ENCODE measurements around the gene CASP10.

Gene CASP10

DNA sequence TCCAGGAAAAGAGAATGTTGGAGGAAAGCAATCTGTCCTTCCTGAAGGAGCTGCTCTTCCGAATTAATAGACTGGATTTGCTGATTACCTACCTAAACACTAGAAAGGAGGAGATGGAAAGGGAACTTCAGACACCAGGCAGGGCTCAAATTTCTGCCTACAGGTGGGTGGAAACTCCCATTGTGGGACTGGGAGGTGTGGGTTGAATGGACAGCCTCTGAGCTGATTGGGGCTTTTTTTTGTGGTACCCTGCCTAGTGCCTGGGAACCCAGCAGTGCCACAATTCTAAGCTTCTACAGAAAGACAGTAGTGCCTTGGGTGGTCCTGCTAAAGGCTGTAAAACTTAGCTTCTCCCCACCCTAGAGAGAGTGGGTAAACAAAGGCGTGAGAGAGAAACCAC, 83.7 kb downstream of the CASP10 start:
- DNase-seq (ENCODE audit: low read depth): no peak
- no peak overlapping the region for H3K4me3 ChIP-seq (ENCODE audit: control insufficient read depth, low read depth, low read length)
- TF ChIP-seq, protein P1, sequence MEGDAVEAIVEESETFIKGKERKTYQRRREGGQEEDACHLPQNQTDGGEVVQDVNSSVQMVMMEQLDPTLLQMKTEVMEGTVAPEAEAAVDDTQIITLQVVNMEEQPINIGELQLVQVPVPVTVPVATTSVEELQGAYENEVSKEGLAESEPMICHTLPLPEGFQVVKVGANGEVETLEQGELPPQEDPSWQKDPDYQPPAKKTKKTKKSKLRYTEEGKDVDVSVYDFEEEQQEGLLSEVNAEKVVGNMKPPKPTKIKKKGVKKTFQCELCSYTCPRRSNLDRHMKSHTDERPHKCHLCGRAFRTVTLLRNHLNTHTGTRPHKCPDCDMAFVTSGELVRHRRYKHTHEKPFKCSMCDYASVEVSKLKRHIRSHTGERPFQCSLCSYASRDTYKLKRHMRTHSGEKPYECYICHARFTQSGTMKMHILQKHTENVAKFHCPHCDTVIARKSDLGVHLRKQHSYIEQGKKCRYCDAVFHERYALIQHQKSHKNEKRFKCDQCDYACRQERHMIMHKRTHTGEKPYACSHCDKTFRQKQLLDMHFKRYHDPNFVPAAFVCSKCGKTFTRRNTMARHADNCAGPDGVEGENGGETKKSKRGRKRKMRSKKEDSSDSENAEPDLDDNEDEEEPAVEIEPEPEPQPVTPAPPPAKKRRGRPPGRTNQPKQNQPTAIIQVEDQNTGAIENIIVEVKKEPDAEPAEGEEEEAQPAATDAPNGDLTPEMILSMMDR (IDR thresholded peaks at IDR 0.05; ENCODE audit: control insufficient read depth, insufficient read depth, low read depth, low read length, missing control alignments): no peak

DNA sequence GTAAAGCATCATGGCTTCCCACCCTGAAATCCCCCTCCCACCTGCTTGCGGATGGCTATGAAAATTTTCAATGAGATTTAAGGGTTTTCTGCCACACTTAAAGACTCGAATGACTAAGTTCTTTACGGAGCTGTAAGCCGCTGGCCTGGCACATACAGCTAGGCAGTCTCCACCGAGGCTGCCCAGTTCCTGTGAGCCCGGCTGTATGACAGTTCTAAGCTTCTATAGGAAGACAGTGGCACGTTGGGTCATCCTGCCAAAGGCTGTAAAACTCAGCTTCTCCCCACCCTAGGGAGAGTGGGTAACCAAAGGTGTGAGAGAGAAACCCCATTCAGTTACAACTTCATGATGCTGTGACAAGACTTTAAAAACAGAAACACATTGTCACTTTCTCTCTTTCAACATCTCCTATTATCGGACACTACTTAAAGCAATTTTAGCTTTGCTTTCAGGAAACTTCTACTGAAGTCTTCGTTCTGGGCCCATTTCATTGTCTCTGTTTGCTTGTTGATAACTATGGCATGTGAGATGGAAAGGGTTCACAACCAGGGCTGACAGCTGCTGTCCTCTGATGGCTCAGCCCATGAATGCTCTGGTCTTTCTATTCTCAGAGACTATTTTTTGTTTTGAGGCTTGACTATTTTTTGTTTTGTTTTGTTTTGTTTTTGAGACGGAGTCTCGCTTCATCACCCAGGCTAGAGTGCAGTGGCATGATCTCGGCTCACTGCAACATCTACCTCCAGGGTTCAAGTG, 84.5 kb downstream of the CASP10 start:
- TF ChIP-seq, protein P1 (IDR thresholded peaks at IDR 0.05; ENCODE audit: control insufficient read depth, insufficient read depth, low read depth, low read length, missing control alignments): no peak
- DNase-seq (ENCODE audit: low read depth): no peak
- no peak overlapping the region for H3K4me3 ChIP-seq (ENCODE audit: control insufficient read depth, low read depth, low read length)

DNA sequence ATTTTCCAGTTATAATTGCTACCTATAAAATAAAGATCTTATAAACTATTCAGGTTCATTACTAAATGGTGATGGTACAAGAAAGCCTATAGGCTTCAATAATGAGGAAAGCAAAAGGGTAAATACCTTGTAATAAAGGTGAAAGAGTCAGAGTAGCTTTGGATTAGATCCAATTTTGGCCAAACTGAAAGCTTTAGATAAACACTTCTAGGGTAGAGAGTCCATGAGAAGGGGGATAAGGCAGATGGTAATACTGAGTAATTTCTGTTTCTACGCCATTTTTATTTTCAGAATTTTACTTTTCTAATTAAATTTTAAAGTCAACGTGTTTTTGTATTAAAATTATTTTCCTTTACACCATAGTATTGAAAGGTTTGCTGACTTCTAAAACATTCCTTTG, 86.8 kb downstream of the CASP10 start:
- H3K4me3 ChIP-seq (ENCODE audit: control insufficient read depth, low read depth, low read length): no peak overlapping the region
- no peak for DNase-seq (ENCODE audit: low read depth)
- TF ChIP-seq, protein P1 (IDR thresholded peaks at IDR 0.05; ENCODE audit: control insufficient read depth, insufficient read depth, low read depth, low read length, missing control alignments): no peak

GRCh38 chr2:201270293-201271001, 87.5 kb downstream of the CASP10 start:
- H3K4me3 ChIP-seq (ENCODE audit: control insufficient read depth, low read depth, low read length): no peak overlapping the region
- no peak for DNase-seq (ENCODE audit: low read depth)
- TF ChIP-seq, protein P1 (IDR thresholded peaks at IDR 0.05; ENCODE audit: control insufficient read depth, insufficient read depth, low read depth, low read length, missing control alignments): no peak

DNA sequence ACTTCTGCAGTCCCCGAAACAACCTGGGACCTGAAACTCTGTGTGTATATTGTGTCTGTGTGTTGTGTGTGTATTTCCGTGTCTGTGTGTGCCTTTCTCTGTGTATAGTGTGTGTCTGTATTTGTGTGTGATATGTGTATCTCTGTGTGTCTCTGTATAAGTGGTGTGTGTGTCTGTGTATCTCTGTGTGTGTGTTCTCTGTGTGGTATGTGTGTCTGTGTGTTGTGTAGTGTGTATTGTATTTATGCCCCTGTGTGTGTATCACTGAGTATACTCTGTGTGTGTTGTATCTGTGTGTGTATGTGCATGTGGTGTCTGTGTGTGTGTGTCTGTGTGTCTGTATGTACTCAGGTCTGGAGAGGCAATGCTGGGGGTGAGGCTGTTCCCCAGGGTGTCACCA, 89.0 kb downstream of the CASP10 start:
- no peak overlapping the region for H3K4me3 ChIP-seq (ENCODE audit: control insufficient read depth, low read depth, low read length)
- DNase-seq (ENCODE audit: low read depth): no peak
- TF ChIP-seq, protein P1 (IDR thresholded peaks at IDR 0.05; ENCODE audit: control insufficient read depth, insufficient read depth, low read depth, low read length, missing control alignments): no peak

- H3K4me3 ChIP-seq (ENCODE audit: control insufficient read depth, low read depth, low read length): no peak overlapping the region
- TF ChIP-seq, protein P1 (IDR thresholded peaks at IDR 0.05; ENCODE audit: control insufficient read depth, insufficient read depth, low read depth, low read length, missing control alignments): no peak
- no peak for DNase-seq (ENCODE audit: low read depth)
Measured at GRCh38 chr2:201273330-201273983, 90.5 kb downstream of the CASP10 start.

All from AG09309 (cell line).